Measurements from ENCODE around the gene CEP41. TPM values are rescaled to one million over a fixed set of nuclear protein-coding genes. Genes with fewer than 3 reads are reported as not detected.

Gene CEP41
- total RNA-seq, 1 experiment from 2014 or later = 14.0 TPM

GRCh38 chr7:130387306-130387627, 53.5 kb downstream of the CEP41 start:
- no peak for TF ChIP-seq CTCF (IDR thresholded peaks at IDR 0.05; ENCODE audit: unreplicated experiment)
- DNase-seq (ENCODE audit: unreplicated experiment) = no peak
- ChIA-PET CTCF (no interaction called here), POLR2A (no interaction called here)
- Mint-ChIP-seq H3K36me3 (ENCODE audit: insufficient read depth, unreplicated experiment) (no peaks in the 10 kb centered on the region), H3K4me3 (ENCODE audit: unreplicated experiment) (no peak overlapping the region), H3K27ac (ENCODE audit: low read depth, unreplicated experiment) (no peak overlapping the region), H3K4me1 (ENCODE audit: insufficient read depth, unreplicated experiment) (no peaks in the 10 kb centered on the region), H3K27me3 (ENCODE audit: insufficient read depth, unreplicated experiment) (no peaks in the 10 kb centered on the region), H3K9me3 (ENCODE audit: unreplicated experiment) (no peaks in the 10 kb centered on the region)
- no TSS peak for BruUV-seq (replicated peaks)
- intact Hi-C loops (cut with micrococcal nuclease) = no loop called here

- no peaks in the 10 kb centered on the region for H3K4me1 Mint-ChIP-seq (ENCODE audit: insufficient read depth, unreplicated experiment)
- ChIA-PET CTCF (no interaction called here), POLR2A (no interaction called here)
- H3K9me3 Mint-ChIP-seq (ENCODE audit: unreplicated experiment) = no peaks in the 10 kb centered on the region
- BruUV-seq (replicated peaks) = no TSS peak
- H3K27me3 Mint-ChIP-seq (ENCODE audit: insufficient read depth, unreplicated experiment) = no peaks in the 10 kb centered on the region
- no peak for DNase-seq (ENCODE audit: unreplicated experiment)
- no peak overlapping the region for H3K27ac Mint-ChIP-seq (ENCODE audit: low read depth, unreplicated experiment)
- no peak overlapping the region for H3K4me3 Mint-ChIP-seq (ENCODE audit: unreplicated experiment)
- intact Hi-C loops (cut with micrococcal nuclease) = no loop called here
- no peaks in the 10 kb centered on the region for H3K36me3 Mint-ChIP-seq (ENCODE audit: insufficient read depth, unreplicated experiment)
- TF ChIP-seq CTCF (IDR thresholded peaks at IDR 0.05; ENCODE audit: unreplicated experiment) = no peak
These were observed 53.9 kb downstream of the CEP41 start for GRCh38 chr7:130386876-130387275.

GRCh38 chr7:130385600-130386066, 55.2 kb downstream of the CEP41 start:
- no TSS peak for BruUV-seq (replicated peaks)
- DNase-seq (ENCODE audit: unreplicated experiment) = no peak
- ChIA-PET POLR2A (no interaction called here), CTCF (no interaction called here)
- intact Hi-C loops (cut with micrococcal nuclease) = no loop called here
- Mint-ChIP-seq H3K36me3 (ENCODE audit: insufficient read depth, unreplicated experiment) (no peaks in the 10 kb centered on the region), H3K4me1 (ENCODE audit: insufficient read depth, unreplicated experiment) (no peaks in the 10 kb centered on the region), H3K27me3 (ENCODE audit: insufficient read depth, unreplicated experiment) (no peaks in the 10 kb centered on the region), H3K9me3 (ENCODE audit: unreplicated experiment) (no peaks in the 10 kb centered on the region), H3K27ac (ENCODE audit: low read depth, unreplicated experiment) (no peak overlapping the region), H3K4me3 (ENCODE audit: unreplicated experiment) (no peak overlapping the region)
- no peak for TF ChIP-seq CTCF (IDR thresholded peaks at IDR 0.05; ENCODE audit: unreplicated experiment)

GRCh38 chr7:130384841-130385599, 55.8 kb downstream of the CEP41 start:
- no peaks in the 10 kb centered on the region for H3K36me3 Mint-ChIP-seq (ENCODE audit: insufficient read depth, unreplicated experiment)
- no peak for DNase-seq (ENCODE audit: unreplicated experiment)
- H3K4me3 Mint-ChIP-seq (ENCODE audit: unreplicated experiment) = no peak overlapping the region
- intact Hi-C loops (cut with micrococcal nuclease) = no loop called here
- no peaks in the 10 kb centered on the region for H3K4me1 Mint-ChIP-seq (ENCODE audit: insufficient read depth, unreplicated experiment)
- H3K27ac Mint-ChIP-seq (ENCODE audit: low read depth, unreplicated experiment) = no peak overlapping the region
- ChIA-PET CTCF (no interaction called here), POLR2A (no interaction called here)
- H3K9me3 Mint-ChIP-seq (ENCODE audit: unreplicated experiment) = no peaks in the 10 kb centered on the region
- H3K27me3 Mint-ChIP-seq (ENCODE audit: insufficient read depth, unreplicated experiment) = no peaks in the 10 kb centered on the region
- no peak for TF ChIP-seq CTCF (IDR thresholded peaks at IDR 0.05; ENCODE audit: unreplicated experiment)
- no TSS peak for BruUV-seq (replicated peaks)

Measured in MCF 10A (cell line).